GM18519 (cell line): ENCODE results near the gene ERICH6.
A peak's percentile ranks its signal among the peaks of the same experiment; 100 is the strongest.

ENCODE experiments used
- ATAC-seq: cut with Tn5 transposase; IDR thresholded peaks from one replicate; pipeline ENCODE4 v1.9.1; 2021; ENCODE audit warnings: mild to moderate bottlenecking, moderate library complexity; ENCODE audit not compliant: unreplicated experiment, low FRiP score

ERICH6 gene

DNA sequence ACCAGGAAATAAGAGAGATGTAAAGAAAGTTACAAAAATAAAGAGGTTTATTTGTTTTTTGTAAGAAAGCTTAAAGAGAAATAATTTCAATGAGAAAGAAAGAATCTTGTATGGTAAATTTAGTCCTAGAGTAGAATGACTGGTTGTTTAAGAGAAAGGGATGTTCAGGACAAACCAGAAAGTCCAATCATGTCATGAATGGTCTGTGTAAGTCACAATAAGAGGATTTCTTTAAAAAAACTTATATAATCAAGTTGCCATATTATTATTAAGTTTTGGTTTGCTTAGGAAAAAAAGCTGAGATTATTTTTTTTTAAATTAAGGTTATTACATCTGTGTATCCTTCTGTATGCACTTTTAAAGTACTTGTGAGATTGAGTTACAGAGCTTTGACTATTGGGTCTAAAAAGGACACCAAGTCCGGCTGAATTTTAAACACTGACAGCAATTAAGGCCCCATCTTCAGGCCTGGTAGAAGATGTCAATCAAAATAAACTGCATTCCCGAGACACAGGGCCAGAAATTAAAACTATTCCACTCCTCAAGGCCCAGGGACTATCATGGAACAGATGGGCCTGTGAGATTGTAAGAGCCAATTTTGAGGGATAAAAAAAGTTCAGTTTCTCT, 12.2 kb downstream of the ERICH6 start:
- no peak for ATAC-seq

GRCh38 chr3:150687613-150688012, 16.1 kb downstream of the ERICH6 start:
- ATAC-seq: no peak

GRCh38 chr3:150682824-150683223, 20.9 kb downstream of the ERICH6 start:
- ATAC-seq: no peak

DNA sequence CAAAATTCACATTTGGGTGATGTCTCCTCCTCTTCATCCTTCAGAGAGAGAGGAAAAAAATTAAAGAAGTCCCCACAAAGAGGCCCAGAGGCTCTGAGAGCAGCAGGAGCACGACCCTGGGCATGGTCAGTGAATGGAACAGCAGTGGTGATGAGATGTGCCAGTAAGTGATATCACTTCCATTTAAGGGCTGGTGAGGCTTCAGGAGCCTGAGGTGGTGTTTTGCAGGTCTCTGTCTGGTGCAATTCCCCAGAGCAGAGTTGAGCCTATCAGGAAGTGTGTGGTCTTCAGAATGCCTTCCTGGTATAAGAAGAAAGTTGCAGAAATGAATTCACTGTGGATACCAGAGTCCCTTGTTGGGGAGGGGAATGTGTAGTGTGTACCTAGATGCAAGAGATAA, 21.4 kb downstream of the ERICH6 start:
- no peak for ATAC-seq

GRCh38 chr3:150681057-150681456, 22.7 kb downstream of the ERICH6 start:
- peak; percentile 96 for ATAC-seq

DNA sequence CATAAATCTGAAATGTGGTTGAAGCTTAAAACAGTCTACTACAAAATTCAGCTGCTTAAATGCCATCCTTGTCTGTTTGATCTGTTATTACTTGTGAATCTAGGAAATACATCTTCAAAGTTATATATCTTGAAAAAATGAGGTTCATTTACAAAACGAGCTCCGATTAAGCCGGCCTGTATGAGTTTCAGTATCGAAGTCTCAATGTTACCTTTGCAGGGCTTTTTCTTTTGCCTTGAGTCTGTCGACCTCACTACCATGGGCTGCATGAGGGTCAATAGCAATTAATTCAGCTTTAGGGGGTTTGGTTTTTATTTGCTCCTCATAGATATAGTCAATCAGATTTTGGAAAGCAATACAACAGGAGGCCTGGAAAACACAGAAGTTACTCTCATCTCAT, 23.2 kb downstream of the ERICH6 start:
- no peak for ATAC-seq

- ATAC-seq: no peak
These were observed 28.1 kb downstream of the ERICH6 start for GRCh38 chr3:150675587-150675986.

DNA sequence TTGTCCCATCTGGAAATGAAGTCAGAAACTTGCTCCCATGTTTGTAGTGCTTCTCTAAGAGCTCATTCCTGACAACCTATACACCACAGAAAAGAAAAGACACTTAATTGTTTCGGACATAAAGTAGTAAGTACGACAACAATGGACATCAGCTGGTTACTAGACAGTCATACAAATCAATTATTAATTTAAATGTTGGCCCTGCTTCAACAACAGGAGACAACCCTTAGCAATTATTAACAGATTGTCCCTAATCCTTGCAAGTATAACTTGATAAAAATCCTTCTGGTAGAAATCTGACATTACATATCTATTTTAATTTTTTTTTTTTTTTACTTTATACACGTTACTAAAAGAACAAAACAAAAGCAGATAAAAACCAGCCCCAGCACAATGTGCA, 29.8 kb downstream of the ERICH6 start:
- no peak for ATAC-seq

DNA sequence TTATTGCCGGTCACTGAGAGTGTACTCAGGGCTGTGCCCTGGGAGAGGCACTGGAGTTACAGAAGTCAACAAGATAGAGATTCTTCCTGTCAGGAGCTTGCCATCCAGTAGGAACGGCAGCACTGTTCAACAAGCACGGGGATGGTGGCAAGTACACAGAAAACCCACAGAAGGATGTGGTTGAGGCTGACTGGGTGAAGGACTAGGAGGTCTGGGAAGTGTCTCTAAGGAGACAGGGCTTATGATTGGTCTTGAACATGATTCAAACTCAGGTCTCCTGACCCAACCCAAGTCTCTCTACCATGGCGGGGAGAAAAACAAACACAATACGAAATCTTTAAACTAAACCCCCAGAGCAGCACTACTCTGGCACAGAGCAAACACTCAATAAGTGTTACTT, 37.6 kb downstream of the ERICH6 start:
- no peak for ATAC-seq

DNA sequence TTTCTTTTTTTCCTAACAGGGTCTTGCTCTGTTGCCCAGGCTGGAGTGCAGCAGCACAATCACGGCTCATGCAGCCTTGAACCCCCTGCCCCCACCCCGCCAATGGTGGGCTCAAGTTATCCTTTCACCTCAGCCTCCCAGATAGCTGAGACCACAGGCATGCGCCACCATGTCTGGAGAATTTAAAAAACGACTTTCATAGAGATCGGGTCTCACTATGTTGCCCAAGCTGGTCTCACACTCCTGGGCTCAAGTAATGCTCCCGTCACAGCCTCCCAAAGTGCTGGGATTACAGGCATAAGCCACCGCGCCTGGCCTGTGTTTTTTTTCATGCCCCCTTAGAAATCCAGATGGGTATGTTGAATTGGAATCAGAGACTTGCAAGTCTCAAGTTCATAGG, 40.3 kb downstream of the ERICH6 start:
- no peak for ATAC-seq

DNA sequence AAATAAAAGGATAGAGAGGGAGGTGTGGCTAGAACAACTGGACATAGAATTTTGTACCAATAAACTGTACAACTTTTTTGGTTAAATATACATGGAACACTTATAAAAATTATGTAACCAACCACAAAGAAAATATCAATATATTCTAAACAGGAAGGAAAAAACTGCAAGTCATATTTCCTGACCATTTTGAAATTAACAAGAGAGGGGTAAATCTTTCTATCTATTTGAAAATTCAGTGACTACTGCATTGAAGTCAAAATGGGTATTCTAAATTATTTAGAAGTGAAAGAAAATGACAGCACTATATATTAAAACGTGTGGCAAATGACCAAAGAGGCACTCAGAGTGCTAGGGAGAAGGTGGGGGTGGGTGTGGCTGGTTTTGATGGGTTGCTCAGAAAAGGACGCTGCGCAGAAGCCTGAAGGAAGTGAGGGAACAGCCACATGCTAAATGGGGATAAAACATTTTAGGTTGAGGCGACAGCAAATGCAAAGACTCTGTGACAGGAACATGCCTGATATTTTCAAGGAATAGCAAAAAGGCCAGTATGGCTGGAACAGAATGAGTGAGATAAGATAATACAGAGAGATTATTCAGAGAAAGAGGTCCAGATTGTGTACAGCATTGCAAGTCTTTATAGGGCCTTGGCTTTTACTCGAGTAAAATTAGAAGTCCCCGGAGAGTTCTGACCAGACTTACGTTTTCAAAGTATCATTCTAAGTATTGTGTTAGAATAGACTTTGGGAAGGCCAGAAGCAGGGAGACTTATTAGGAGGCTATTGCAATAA, 41.1 kb downstream of the ERICH6 start:
- ATAC-seq: no peak

GRCh38 chr3:150656316-150656715, 47.4 kb downstream of the ERICH6 start:
- no peak for ATAC-seq

DNA sequence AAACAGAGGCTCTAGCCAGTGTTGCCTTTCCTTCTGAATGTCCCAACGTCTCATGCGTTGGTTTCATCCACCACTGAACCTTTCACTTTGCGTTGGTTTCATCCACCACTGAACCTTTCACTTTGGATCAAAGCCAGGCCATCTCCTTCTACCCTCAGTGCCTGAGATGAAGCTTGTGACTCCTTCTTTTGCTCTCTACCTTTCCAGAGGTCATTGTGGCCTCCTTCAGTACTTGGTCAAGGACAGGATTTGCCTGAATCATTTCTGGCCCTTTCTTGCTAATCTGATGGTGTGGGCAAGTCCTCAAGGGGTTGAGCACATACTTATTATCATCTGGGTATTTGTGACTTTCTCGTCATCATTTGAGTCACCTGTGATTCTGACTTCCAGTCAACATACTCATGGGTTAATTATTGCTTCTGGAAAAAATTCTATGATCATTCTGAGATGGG, 50.6 kb downstream of the ERICH6 start:
- no peak for ATAC-seq

DNA sequence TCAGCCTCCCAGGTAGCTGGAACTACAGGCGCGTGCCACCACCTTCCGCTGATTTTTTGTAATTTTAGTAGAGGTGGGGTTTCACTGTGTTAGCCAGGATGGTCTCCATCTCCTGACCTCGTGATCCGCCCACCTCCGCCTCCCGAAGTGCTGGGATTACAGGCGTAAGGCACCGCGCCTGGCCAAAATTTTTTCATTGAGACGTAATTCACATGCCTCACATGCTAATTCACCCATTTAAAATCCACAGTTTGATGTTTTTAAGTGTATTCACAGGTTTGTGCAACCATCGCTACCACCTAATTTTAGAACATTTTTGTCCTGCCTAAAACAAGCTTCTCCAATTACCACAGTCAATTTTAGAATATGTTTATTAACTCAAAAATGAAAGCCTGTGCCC, 63.5 kb downstream of the ERICH6 start:
- no peak for ATAC-seq

GRCh38 chr3:150639262-150639661, 64.5 kb downstream of the ERICH6 start:
- ATAC-seq: no peak

DNA sequence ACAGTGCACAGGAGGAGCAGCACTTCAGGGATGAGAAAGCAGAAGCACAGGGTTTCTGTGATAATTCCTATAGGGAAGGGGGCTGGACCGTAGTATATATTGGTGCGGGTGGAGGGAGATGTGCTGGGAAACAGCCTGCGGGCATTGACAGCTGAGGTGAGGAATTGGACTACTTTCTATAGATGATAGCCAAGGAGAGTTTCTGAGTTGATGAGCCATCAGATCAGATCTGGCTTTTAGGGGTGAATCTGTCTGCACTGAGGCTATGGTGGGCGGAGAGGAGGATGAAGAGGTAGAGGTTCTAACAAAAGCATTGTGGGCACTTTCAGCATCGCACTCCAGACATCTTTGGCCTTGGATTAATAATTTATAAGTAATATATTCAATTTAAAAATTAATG, 67.5 kb downstream of the ERICH6 start:
- ATAC-seq: no peak

GRCh38 chr3:150635526-150635925, 68.2 kb downstream of the ERICH6 start:
- peak; percentile 71 for ATAC-seq

- ATAC-seq: no peak
These were observed 68.6 kb downstream of the ERICH6 start for GRCh38 chr3:150635076-150635475.

GRCh38 chr3:150631515-150632221, 72.1 kb downstream of the ERICH6 start:
- ATAC-seq: no peak

DNA sequence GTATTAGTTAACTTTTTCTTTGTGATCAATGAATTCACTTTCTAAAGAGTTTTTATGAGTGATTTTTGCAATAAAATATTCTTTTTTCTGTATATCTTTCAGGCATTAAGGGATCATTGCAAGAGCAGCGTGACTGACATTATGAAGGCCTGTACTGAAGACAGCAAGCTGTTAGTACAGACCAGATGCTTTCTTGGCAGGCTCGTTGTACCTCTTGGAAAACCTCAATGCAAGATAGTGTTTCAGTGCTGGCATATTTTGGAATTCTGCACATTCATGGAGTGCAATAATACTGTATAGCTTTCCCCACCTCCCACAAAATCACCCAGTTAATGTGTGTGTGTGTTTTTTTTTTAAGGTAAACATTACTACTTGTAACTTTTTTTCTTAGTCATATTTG, 76.2 kb downstream of the ERICH6 start:
- ATAC-seq: no peak

- no peak for ATAC-seq
These were observed 77.4 kb downstream of the ERICH6 start for GRCh38 chr3:150626148-150626930.
